A549 (cell line): ENCODE data around the gene PDE3B.

Experiments
- CHD4 ChIP-seq: fragments of 200-600 bp; sonication (generic); IDR thresholded peaks from 2 replicates; pipeline ENCODE4 v1.6.1; 2016; ENCODE audit warnings: antibody characterized with exemption, mild to moderate bottlenecking, borderline replicate concordance
- CTCF ChIP-seq: fragments of >200 bp; sonication (Bioruptor Twin); formaldehyde crosslinking; IDR thresholded peaks from 3 replicates; pipeline ENCODE4 v1.5.1; 2016
- EP300 ChIP-seq, 2 experiments: fragments of >200 bp; sonication (Bioruptor Twin); formaldehyde crosslinking; IDR thresholded peaks; 2 replicates in 1 of 2; 3 replicates in 1 of 2; pipeline ENCODE4 v1.6.1; 2016 to 2017
- RFX5 ChIP-seq: fragments of 450-650 bp; IDR thresholded peaks from 2 replicates; pipeline ENCODE4 v1.7.1; 2014; ENCODE audit warnings: antibody characterized with exemption, mild to moderate bottlenecking, moderate library complexity
- TF ChIP-seq, protein P1 (sequence below): fragments of 200-600 bp; sonication (generic); IDR thresholded peaks from 2 replicates; pipeline ENCODE4 v1.6.1; 2016; ENCODE audit warnings: antibody characterized with exemption, mild to moderate bottlenecking, moderate library complexity

GRCh38 chr11:14858404-14858803 lies 214.8 kb downstream of the PDE3B start:
- TF ChIP-seq CHD4 (no peak), EP300 (IDR thresholded peaks at IDR 0.05) (no peak), RFX5 (no peak), CTCF (no peak)
- TF ChIP-seq, protein P1, sequence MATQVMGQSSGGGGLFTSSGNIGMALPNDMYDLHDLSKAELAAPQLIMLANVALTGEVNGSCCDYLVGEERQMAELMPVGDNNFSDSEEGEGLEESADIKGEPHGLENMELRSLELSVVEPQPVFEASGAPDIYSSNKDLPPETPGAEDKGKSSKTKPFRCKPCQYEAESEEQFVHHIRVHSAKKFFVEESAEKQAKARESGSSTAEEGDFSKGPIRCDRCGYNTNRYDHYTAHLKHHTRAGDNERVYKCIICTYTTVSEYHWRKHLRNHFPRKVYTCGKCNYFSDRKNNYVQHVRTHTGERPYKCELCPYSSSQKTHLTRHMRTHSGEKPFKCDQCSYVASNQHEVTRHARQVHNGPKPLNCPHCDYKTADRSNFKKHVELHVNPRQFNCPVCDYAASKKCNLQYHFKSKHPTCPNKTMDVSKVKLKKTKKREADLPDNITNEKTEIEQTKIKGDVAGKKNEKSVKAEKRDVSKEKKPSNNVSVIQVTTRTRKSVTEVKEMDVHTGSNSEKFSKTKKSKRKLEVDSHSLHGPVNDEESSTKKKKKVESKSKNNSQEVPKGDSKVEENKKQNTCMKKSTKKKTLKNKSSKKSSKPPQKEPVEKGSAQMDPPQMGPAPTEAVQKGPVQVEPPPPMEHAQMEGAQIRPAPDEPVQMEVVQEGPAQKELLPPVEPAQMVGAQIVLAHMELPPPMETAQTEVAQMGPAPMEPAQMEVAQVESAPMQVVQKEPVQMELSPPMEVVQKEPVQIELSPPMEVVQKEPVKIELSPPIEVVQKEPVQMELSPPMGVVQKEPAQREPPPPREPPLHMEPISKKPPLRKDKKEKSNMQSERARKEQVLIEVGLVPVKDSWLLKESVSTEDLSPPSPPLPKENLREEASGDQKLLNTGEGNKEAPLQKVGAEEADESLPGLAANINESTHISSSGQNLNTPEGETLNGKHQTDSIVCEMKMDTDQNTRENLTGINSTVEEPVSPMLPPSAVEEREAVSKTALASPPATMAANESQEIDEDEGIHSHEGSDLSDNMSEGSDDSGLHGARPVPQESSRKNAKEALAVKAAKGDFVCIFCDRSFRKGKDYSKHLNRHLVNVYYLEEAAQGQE = no peak
